ENCODE measurements around the gene ZNF326. TPM values are rescaled to one million over a fixed set of nuclear protein-coding genes. Genes with fewer than 3 reads are reported as not detected.

The ZNF326 gene
- total and polyA plus RNA-seq, 3 donors from 2014 or later = 9.5 to 30.2 (median 28.6) TPM

DNA sequence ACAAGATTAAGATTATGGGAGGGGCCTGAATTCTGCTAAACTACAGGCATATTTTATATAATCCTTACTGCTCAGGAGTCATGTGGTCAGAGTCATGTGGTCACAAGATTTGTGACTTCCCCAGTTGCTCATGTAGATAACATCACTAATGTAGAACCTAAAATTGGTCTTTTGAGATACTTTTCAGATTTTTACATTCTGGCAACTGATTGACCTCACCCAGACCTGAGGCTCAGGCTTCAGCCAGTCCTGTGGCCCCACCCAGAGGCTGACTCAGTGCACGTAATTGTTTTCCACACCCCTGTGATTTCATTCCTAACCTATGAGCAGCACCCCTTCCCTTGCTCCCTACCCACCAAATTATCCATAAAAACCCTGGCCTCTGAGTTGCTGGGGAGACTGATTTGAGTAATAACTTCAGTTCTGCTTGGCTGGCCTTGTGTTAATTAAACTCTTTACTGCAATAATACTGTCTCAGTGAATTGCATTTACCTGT lies 41.7 kb upstream of the ZNF326 start:
- no peaks in the 10 kb centered on the region for H3K36me3 ChIP-seq (ENCODE audit: low read depth, missing control alignments)
- H3K4me3 ChIP-seq = no peak overlapping the region
- intact Hi-C loops (cut with DNase I; ENCODE audit: low total_unique reads) = no loop called here
- 70 to 73% methylated on average over 1 of the region's 1 CpG for WGBS, 2 donors
- DNase-seq = no peak
- no peak overlapping the region for H3K27ac ChIP-seq
- TF ChIP-seq, protein P1, sequence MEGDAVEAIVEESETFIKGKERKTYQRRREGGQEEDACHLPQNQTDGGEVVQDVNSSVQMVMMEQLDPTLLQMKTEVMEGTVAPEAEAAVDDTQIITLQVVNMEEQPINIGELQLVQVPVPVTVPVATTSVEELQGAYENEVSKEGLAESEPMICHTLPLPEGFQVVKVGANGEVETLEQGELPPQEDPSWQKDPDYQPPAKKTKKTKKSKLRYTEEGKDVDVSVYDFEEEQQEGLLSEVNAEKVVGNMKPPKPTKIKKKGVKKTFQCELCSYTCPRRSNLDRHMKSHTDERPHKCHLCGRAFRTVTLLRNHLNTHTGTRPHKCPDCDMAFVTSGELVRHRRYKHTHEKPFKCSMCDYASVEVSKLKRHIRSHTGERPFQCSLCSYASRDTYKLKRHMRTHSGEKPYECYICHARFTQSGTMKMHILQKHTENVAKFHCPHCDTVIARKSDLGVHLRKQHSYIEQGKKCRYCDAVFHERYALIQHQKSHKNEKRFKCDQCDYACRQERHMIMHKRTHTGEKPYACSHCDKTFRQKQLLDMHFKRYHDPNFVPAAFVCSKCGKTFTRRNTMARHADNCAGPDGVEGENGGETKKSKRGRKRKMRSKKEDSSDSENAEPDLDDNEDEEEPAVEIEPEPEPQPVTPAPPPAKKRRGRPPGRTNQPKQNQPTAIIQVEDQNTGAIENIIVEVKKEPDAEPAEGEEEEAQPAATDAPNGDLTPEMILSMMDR (IDR thresholded peaks at IDR 0.05) = no peak
- TF ChIP-seq POLR2A (IDR thresholded peaks at IDR 0.05) = no peak
- H3K9me3 ChIP-seq = no peaks in the 10 kb centered on the region
- H3K4me1 ChIP-seq = peaks cover 2% of the 10 kb centered on the region
- no peaks in the 10 kb centered on the region for H3K27me3 ChIP-seq

DNA sequence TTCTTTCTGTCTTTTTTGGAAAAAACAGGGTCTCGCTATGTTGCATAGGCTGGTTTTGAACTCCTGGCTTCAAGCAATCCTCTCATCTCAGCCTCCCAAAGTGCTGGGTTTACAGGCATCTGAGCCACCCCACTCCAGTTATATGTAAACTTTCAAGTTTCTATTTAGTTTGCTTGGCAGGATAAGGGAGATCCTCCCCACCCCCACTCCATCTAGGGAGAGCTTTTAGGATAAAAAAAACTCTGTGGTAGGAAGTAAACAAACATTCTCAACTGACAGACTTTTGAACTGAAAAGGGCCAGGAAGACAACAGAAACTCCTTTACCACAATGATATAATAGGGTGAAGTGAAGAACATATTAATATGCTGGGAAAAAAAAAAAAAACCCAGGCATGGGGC lies 41.0 kb upstream of the ZNF326 start:
- 88 to 100% methylated on average over 1 of the region's 1 CpG for WGBS, 2 donors

DNA sequence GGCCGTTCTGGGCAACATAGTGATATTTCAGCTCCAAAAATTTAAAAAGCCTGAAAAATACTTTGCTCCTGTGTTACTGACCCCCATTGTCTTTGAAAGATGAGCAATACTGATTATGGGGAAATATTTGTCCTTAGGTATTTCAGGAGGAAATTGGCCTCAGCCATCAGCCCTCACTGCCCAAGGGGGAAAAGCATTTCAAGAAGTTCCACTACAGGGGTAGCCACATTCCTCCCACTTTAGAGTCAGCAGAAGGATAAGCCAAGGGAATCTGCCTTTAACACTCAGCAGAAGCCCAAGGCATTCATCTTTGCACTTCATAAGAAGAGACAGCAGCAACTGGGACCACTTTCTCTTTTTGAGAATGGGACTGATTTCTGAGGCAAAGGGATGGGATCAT lies 40.5 kb upstream of the ZNF326 start:
- Histone ChIP-seq H3K4me3 (no peak overlapping the region), H3K27ac (no peak overlapping the region), H3K27me3 (no peaks in the 10 kb centered on the region), H3K9me3 (no peaks in the 10 kb centered on the region), H3K36me3 (ENCODE audit: low read depth, missing control alignments) (no peaks in the 10 kb centered on the region), H3K4me1 (no peaks in the 10 kb centered on the region)
- DNase-seq = no peak
- TF ChIP-seq, protein P1 (IDR thresholded peaks at IDR 0.05) = no peak
- TF ChIP-seq POLR2A (IDR thresholded peaks at IDR 0.05) = no peak
- intact Hi-C loops (cut with DNase I; ENCODE audit: low total_unique reads) = no loop called here
- WGBS, 2 donors = 86 to 97% methylated on average over 1 of the region's 1 CpG

More for the DNA sequence above, 41.0 kb upstream of the ZNF326 start:
- Histone ChIP-seq H3K27me3 (no peaks in the 10 kb centered on the region), H3K4me1 (no peaks in the 10 kb centered on the region), H3K27ac (no peak overlapping the region), H3K9me3 (no peaks in the 10 kb centered on the region), H3K36me3 (ENCODE audit: low read depth, missing control alignments) (no peaks in the 10 kb centered on the region), H3K4me3 (no peak overlapping the region)
- intact Hi-C loops (cut with DNase I; ENCODE audit: low total_unique reads) = no loop called here
- TF ChIP-seq, protein P1 (IDR thresholded peaks at IDR 0.05) = no peak
- TF ChIP-seq POLR2A (IDR thresholded peaks at IDR 0.05) = no peak
- DNase-seq = no peak

DNA sequence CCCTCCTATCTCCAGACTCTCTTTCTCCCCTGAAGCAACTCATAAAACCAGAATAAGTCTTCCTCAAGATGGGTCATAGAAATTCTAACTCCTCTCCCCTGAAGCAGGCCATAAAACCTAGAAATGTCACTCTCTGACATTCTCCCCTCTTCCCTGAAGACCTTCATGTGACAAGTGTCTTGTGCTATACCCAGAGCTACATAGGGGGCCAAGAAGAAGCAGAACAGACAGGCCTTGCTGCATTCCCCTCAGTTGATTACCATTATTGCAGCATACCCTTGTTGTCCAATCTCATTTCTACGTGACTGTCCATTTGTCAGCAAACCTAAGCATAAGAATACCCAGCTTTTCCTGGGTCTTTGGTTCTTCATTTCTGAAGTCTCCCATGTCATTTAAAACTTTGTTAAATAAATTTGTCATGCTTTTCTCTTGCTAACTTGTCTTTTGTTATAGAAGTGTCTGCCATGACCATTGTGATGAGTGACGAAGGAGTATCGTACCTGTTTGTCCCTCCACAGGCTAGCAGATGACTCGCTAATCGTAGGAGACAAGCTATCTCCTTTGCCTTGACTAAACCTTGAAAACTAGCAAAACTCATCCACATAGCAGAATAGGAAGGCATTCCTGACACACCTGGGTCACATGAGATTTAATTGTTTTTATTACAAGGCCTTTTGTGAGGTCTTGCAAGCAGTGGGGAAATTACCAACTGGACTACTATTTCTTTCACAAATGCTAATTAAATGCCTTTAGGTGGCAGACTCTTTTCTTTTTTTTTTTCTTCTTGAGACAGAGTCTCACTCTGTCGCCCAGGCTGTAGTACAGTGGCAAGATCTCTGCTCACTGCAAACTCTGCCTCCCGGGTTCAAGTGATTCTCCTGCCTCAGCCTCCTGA lies 39.4 kb upstream of the ZNF326 start:
- intact Hi-C loops (cut with DNase I; ENCODE audit: low total_unique reads) = no loop called here
- H3K36me3 ChIP-seq (ENCODE audit: low read depth, missing control alignments) = no peaks in the 10 kb centered on the region
- no peak overlapping the region for H3K27ac ChIP-seq
- 95 to 96% methylated on average over 7 of the region's 7 CpGs for WGBS, 2 donors
- TF ChIP-seq, protein P1 (IDR thresholded peaks at IDR 0.05) = no peak
- TF ChIP-seq POLR2A (IDR thresholded peaks at IDR 0.05) = no peak
- no peaks in the 10 kb centered on the region for H3K9me3 ChIP-seq
- no peaks in the 10 kb centered on the region for H3K4me1 ChIP-seq
- H3K27me3 ChIP-seq = no peaks in the 10 kb centered on the region
- DNase-seq = no peak
- no peak overlapping the region for H3K4me3 ChIP-seq
